ENCODE measurements around the gene ATP13A4. TPM values are rescaled to one million over a fixed set of nuclear protein-coding genes. Genes with fewer than 3 reads are reported as not detected.

Gene ATP13A4
- total RNA-seq, 2 experiments from 2014 or later = 0.44 to 2.5 TPM

- no peak overlapping the region for H3K4me2 ChIP-seq (ENCODE audit: low read length)
- H3K36me3 ChIP-seq (ENCODE audit: insufficient read depth, low read length) = no peaks in the 10 kb centered on the region
- intact Hi-C loops (cut with micrococcal nuclease; ENCODE audit: unreplicated experiment) = no loop called here
- H2AFZ ChIP-seq (ENCODE audit: low read length) = no peak overlapping the region
- H3K9me2 ChIP-seq (ENCODE audit: insufficient read depth, low read length) = no peaks in the 10 kb centered on the region
- DNase-seq (ENCODE audit: low spot score) = no peak
- no peaks in the 10 kb centered on the region for H4K20me1 ChIP-seq (ENCODE audit: insufficient read depth, low read length)
- no peak overlapping the region for H3K27ac ChIP-seq (ENCODE audit: low read depth, low read length, poor library complexity, severe bottlenecking)
- H3K79me2 ChIP-seq (ENCODE audit: insufficient read depth, low read depth, low read length) = no peaks in the 10 kb centered on the region
- ChIA-PET POLR2A (interaction anchor here (0.7 kb wide), 1 partner anchor 14 kb away, joined by 3 read pairs; no protein-coding TSS in a partner anchor), CTCF (ENCODE audit: unreplicated experiment) (no interaction called here)
- no peak overlapping the region for H3K4me3 ChIP-seq (ENCODE audit: low read depth, low read length, poor library complexity, severe bottlenecking)
- H3K4me1 ChIP-seq (ENCODE audit: insufficient read depth, low read length, poor library complexity, severe bottlenecking) = no peaks in the 10 kb centered on the region
- TF ChIP-seq EZH2phosphoT487 (IDR thresholded peaks at IDR 0.05; ENCODE audit: borderline replicate concordance, low read depth, low read length) (no peak), CTCF (conservative IDR thresholded peaks at IDR 0.05; ENCODE audit: low read length) (no peak)
- BruUV-seq (replicated peaks) = no TSS peak
- no peaks in the 10 kb centered on the region for H3K9me3 ChIP-seq (ENCODE audit: low read length)
Observed at GRCh38 chr3:193499136-193499770, 55.4 kb downstream of the ATP13A4 start.

GRCh38 chr3:193498215-193498614 lies 56.5 kb downstream of the ATP13A4 start:
- Histone ChIP-seq H3K36me3 (ENCODE audit: insufficient read depth, low read length) (no peaks in the 10 kb centered on the region), H2AFZ (ENCODE audit: low read length) (no peak overlapping the region), H3K9me3 (ENCODE audit: low read length) (no peaks in the 10 kb centered on the region), H4K20me1 (ENCODE audit: insufficient read depth, low read length) (no peaks in the 10 kb centered on the region), H3K9me2 (ENCODE audit: insufficient read depth, low read length) (no peaks in the 10 kb centered on the region), H3K27ac (ENCODE audit: low read depth, low read length, poor library complexity, severe bottlenecking) (no peak overlapping the region), H3K4me1 (ENCODE audit: insufficient read depth, low read length, poor library complexity, severe bottlenecking) (no peaks in the 10 kb centered on the region), H3K4me2 (ENCODE audit: low read length) (no peak overlapping the region), H3K79me2 (ENCODE audit: insufficient read depth, low read depth, low read length) (no peaks in the 10 kb centered on the region), H3K4me3 (ENCODE audit: low read depth, low read length, poor library complexity, severe bottlenecking) (no peak overlapping the region)
- CTCF ChIA-PET (ENCODE audit: unreplicated experiment) = no interaction called here
- BruUV-seq (replicated peaks) = no TSS peak
- DNase-seq (ENCODE audit: low spot score) = no peak
- POLR2A ChIA-PET = interaction anchor here (0.5 to 0.7 kb wide), 2 partner anchors 15 to 61 kb away, joined by 3 to 7 read pairs; no protein-coding TSS in a partner anchor
- intact Hi-C loops (cut with micrococcal nuclease; ENCODE audit: unreplicated experiment) = no loop called here
- TF ChIP-seq CTCF (conservative IDR thresholded peaks at IDR 0.05; ENCODE audit: low read length) (no peak), EZH2phosphoT487 (IDR thresholded peaks at IDR 0.05; ENCODE audit: borderline replicate concordance, low read depth, low read length) (no peak)

GRCh38 chr3:193496658-193497057 lies 58.0 kb downstream of the ATP13A4 start:
- no peak overlapping the region for H2AFZ ChIP-seq (ENCODE audit: low read length)
- H3K27ac ChIP-seq (ENCODE audit: low read depth, low read length, poor library complexity, severe bottlenecking) = no peak overlapping the region
- CTCF ChIA-PET (ENCODE audit: unreplicated experiment) = no interaction called here

More at GRCh38 chr3:193496658-193497057, 58.0 kb downstream of the ATP13A4 start:
- intact Hi-C loops (cut with micrococcal nuclease; ENCODE audit: unreplicated experiment) = no loop called here
- no peak overlapping the region for H3K4me3 ChIP-seq (ENCODE audit: low read depth, low read length, poor library complexity, severe bottlenecking)
- H4K20me1 ChIP-seq (ENCODE audit: insufficient read depth, low read length) = no peaks in the 10 kb centered on the region
- no peaks in the 10 kb centered on the region for H3K4me1 ChIP-seq (ENCODE audit: insufficient read depth, low read length, poor library complexity, severe bottlenecking)
- no TSS peak for BruUV-seq (replicated peaks)
- no peak for TF ChIP-seq EZH2phosphoT487 (IDR thresholded peaks at IDR 0.05; ENCODE audit: borderline replicate concordance, low read depth, low read length)
- no peak for TF ChIP-seq CTCF (conservative IDR thresholded peaks at IDR 0.05; ENCODE audit: low read length)
- no peak overlapping the region for H3K4me2 ChIP-seq (ENCODE audit: low read length)
- no peaks in the 10 kb centered on the region for H3K9me2 ChIP-seq (ENCODE audit: insufficient read depth, low read length)
- DNase-seq (ENCODE audit: low spot score) = no peak
- POLR2A ChIA-PET = interaction anchor here (0.6 kb wide), 1 partner anchor 32 kb away, joined by 3 read pairs; no protein-coding TSS in a partner anchor
- H3K79me2 ChIP-seq (ENCODE audit: insufficient read depth, low read depth, low read length) = no peaks in the 10 kb centered on the region
- H3K9me3 ChIP-seq (ENCODE audit: low read length) = no peaks in the 10 kb centered on the region
- H3K36me3 ChIP-seq (ENCODE audit: insufficient read depth, low read length) = no peaks in the 10 kb centered on the region
